Measurements from ENCODE around the gene AASDH.

DNA sequence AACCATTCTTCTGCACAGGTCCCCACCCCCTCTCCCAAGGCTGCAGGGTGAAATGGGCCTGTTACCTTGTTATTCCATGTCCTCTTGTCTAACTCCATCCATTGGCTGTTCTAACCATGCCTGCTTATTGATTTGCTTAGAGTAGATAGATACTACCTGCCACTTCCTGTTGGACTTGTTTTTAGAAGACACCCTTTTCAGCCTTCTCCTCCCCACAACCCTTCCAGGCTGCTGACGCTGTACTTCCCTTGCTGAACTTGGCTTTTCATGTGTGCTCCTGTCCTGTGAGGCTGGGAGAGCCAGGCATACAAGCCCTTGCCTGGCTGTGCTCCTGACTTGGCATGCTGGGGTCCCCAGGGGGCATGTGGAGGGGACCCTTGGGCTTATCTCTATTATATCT, 81.9 kb downstream of the AASDH start:
- TF ChIP-seq CTCF (IDR thresholded peaks at IDR 0.05) (no peak), CBFB (CRISPR knock-in tag; IDR thresholded peaks at IDR 0.05; ENCODE audit: low read depth) (no peak), ZBTB21 (CRISPR knock-in tag; IDR thresholded peaks at IDR 0.05; ENCODE audit: borderline replicate concordance) (no peak)
- TF ChIP-seq, protein P1, sequence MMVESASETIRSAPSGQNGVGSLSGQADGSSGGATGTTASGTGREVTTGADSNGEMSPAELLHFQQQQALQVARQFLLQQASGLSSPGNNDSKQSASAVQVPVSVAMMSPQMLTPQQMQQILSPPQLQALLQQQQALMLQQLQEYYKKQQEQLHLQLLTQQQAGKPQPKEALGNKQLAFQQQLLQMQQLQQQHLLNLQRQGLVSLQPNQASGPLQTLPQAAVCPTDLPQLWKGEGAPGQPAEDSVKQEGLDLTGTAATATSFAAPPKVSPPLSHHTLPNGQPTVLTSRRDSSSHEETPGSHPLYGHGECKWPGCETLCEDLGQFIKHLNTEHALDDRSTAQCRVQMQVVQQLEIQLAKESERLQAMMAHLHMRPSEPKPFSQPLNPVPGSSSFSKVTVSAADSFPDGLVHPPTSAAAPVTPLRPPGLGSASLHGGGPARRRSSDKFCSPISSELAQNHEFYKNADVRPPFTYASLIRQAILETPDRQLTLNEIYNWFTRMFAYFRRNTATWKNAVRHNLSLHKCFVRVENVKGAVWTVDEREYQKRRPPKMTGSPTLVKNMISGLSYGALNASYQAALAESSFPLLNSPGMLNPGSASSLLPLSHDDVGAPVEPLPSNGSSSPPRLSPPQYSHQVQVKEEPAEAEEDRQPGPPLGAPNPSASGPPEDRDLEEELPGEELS (CRISPR knock-in tag; IDR thresholded peaks at IDR 0.05): no peak
- TF ChIP-seq, protein P2, sequence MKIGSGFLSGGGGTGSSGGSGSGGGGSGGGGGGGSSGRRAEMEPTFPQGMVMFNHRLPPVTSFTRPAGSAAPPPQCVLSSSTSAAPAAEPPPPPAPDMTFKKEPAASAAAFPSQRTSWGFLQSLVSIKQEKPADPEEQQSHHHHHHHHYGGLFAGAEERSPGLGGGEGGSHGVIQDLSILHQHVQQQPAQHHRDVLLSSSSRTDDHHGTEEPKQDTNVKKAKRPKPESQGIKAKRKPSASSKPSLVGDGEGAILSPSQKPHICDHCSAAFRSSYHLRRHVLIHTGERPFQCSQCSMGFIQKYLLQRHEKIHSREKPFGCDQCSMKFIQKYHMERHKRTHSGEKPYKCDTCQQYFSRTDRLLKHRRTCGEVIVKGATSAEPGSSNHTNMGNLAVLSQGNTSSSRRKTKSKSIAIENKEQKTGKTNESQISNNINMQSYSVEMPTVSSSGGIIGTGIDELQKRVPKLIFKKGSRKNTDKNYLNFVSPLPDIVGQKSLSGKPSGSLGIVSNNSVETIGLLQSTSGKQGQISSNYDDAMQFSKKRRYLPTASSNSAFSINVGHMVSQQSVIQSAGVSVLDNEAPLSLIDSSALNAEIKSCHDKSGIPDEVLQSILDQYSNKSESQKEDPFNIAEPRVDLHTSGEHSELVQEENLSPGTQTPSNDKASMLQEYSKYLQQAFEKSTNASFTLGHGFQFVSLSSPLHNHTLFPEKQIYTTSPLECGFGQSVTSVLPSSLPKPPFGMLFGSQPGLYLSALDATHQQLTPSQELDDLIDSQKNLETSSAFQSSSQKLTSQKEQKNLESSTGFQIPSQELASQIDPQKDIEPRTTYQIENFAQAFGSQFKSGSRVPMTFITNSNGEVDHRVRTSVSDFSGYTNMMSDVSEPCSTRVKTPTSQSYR (CRISPR knock-in tag; IDR thresholded peaks at IDR 0.05): no peak
